HepG2 (cell line): ENCODE data around the gene FNDC3B. TPM values are rescaled to one million over a fixed set of nuclear protein-coding genes. Genes with fewer than 3 reads are reported as not detected.
A peak's percentile ranks its signal among the peaks of the same experiment; 100 is the strongest.

ENCODE experiments used
- ATAC-seq: fragments of 200-7000 bp; cut with Tn5 transposase; 3 replicates; pipeline ENCODE4 v1.9.1; 2020; ENCODE audit warnings: mild to moderate bottlenecking, moderate library complexity
- BruUV-seq: library from RNA; stranded (reverse); fragments of 400-500 nt; replicated peaks from 2 replicates; lab custom pipeline; 2021; lab: Mats Ljungman, UMichigan
- CTCF ChIA-PET: fragments of 300-600 bp; formaldehyde crosslinking; extraction: SDS; loops from one replicate; lab custom pipeline; 2021; ENCODE audit warnings: low total read pairs, inconsistent platforms, low intra/inter-chr PET ratio; lab: Yijun Ruan, JAX
- POLR2A ChIA-PET: fragments of 350-600 bp; sonication (Branson Sonifier 250); formaldehyde crosslinking; loops from one replicate; lab custom pipeline; 2020; ENCODE audit warnings: antibody characterized with exemption, inconsistent platforms; lab: Yijun Ruan, JAX
- DNase-seq: peaks from one replicate; pipeline ENCODE4 v3.0.0-alpha.2; 2015; ENCODE audit warnings: low spot score
- FAIRE-seq: peaks from 3 replicates; lab custom pipeline; 2011; peaks lifted over from hg19 to GRCh38; lab: Jason Lieb, UNC
- H2AFZ ChIP-seq: one replicate; pipeline ENCODE4 v1.6.1; 2011; ENCODE audit warnings: low read length, inconsistent platforms
- H3K27ac ChIP-seq: fragments of 300-600 bp; 3 replicates; pipeline ENCODE4 v1.8.0; 2011; ENCODE audit warnings: mixed run types, mild to moderate bottlenecking, mixed read lengths, low read length, inconsistent platforms; ENCODE audit not compliant: insufficient read depth; ENCODE audit errors: extremely low read length
- H3K27me3 ChIP-seq, 2 experiments: fragments of 200-600 bp in 1 of 2; 2 replicates in 1 of 2; 3 replicates in 1 of 2; pipeline versions ENCODE4 v1.6.0 to v1.8.0; 2011; ENCODE audit warnings: low read length in 2 of 2, mild to moderate bottlenecking in 2 of 2, moderate library complexity in 2 of 2, inconsistent platforms in 1 of 2; ENCODE audit not compliant: insufficient read depth in 2 of 2, control insufficient read depth in 1 of 2
- H3K36me3 ChIP-seq, 2 experiments: fragments of 200-600 bp in 1 of 2; replicated peaks in 1 of 2; 2 replicates in 1 of 2; 3 replicates in 1 of 2; pipeline versions ENCODE4 v1.5.1 to v1.8.0; 2011; ENCODE audit warnings: low read length in 2 of 2, inconsistent platforms in 1 of 2; ENCODE audit not compliant: insufficient read depth in 2 of 2, control insufficient read depth in 1 of 2
- H3K4me1 ChIP-seq: 2 replicates; pipeline ENCODE4 v1.5.1; 2012; ENCODE audit warnings: low read length, inconsistent platforms; ENCODE audit not compliant: insufficient read depth
- H3K4me2 ChIP-seq: 2 replicates; pipeline ENCODE4 v1.6.0; 2011; ENCODE audit warnings: low read depth, low read length, inconsistent platforms
- H3K4me3 ChIP-seq, 3 experiments: fragments of 200-600 bp in 1 of 3; sonication (generic), shearing (Covaris generic) in 1 of 3; replicated peaks in 1 of 3; 2 replicates each; pipeline ENCODE4 v1.5.1; 2011 to 2016; ENCODE audit warnings: low read length in 3 of 3, inconsistent platforms in 2 of 3, low read depth in 2 of 3, mild to moderate bottlenecking in 2 of 3, control low read depth in 1 of 3, mixed read lengths in 1 of 3; ENCODE audit not compliant: insufficient read depth in 1 of 3
- H3K79me2 ChIP-seq: one replicate; pipeline ENCODE4 v1.6.1; 2011; ENCODE audit warnings: low read length, inconsistent platforms; ENCODE audit not compliant: insufficient read depth
- H3K9ac ChIP-seq: 2 replicates; pipeline ENCODE4 v1.6.0; 2011; ENCODE audit warnings: mild to moderate bottlenecking, low read depth, low read length, inconsistent platforms; ENCODE audit not compliant: insufficient read depth
- H3K9me3 ChIP-seq: 2 replicates; pipeline ENCODE4 v1.5.1; 2012; ENCODE audit warnings: mild to moderate bottlenecking, low read length
- H4K20me1 ChIP-seq: 2 replicates; pipeline ENCODE4 v1.6.0; 2011; ENCODE audit warnings: inconsistent platforms, mild to moderate bottlenecking, low read length, moderate library complexity; ENCODE audit not compliant: insufficient read depth
- ATF6 ChIP-seq: sonication (generic); formaldehyde crosslinking; conservative IDR thresholded peaks from 2 replicates; pipeline ENCODE4 v1.4.0; 2020; ENCODE audit warnings: missing genetic modification reagents
- BRD4 ChIP-seq: sonication (generic); formaldehyde crosslinking; IDR thresholded peaks from 2 replicates; pipeline ENCODE4 v1.4.0; 2020; ENCODE audit warnings: missing genetic modification reagents
- CEBPZ ChIP-seq: IDR thresholded peaks from 2 replicates; pipeline ENCODE4 v1.6.1; 2012; ENCODE audit warnings: low read length, improper control_type of control experiment
- CHCHD3 ChIP-seq: sonication (generic); formaldehyde crosslinking; IDR thresholded peaks from 2 replicates; pipeline ENCODE4 v1.8.0; 2022; ENCODE audit warnings: mild to moderate bottlenecking, missing genetic modification reagents, moderate library complexity
- CREB3 ChIP-seq: sonication (generic); formaldehyde crosslinking; IDR thresholded peaks from 2 replicates; pipeline ENCODE4 v1.5.0; 2020; ENCODE audit warnings: missing genetic modification reagents
- FOXA3 ChIP-seq: IDR thresholded peaks from 2 replicates; pipeline ENCODE4 v1.6.1; 2016; ENCODE audit warnings: missing genetic modification reagents, missing compliant biosample characterization
- GABPA ChIP-seq, 2 experiments: IDR thresholded peaks; 2 replicates each; pipeline ENCODE4 v1.6.1; 2011 to 2016; ENCODE audit warnings: low read depth in 2 of 2, low read length in 1 of 2, missing biosample characterization in 1 of 2, missing genetic modification characterization in 1 of 2
- HNRNPH1 ChIP-seq: fragments of 200-400 bp; formaldehyde crosslinking; optimal IDR thresholded peaks from 2 replicates; pipeline ENCODE3; 2017; ENCODE audit warnings: mild to moderate bottlenecking, low read depth, low read length
- NBN ChIP-seq: fragments of 450-650 bp; conservative IDR thresholded peaks from 2 replicates; pipeline ENCODE4 v1.6.1; 2017
- POLR2A ChIP-seq, 2 experiments: IDR thresholded peaks; 2 replicates each; pipeline ENCODE4 v1.6.1; 2011; ENCODE audit warnings: low read depth in 2 of 2, low read length in 2 of 2, mild to moderate bottlenecking in 1 of 2, moderate library complexity in 1 of 2; ENCODE audit not compliant: insufficient read depth in 1 of 2
- POLR2AphosphoS5 ChIP-seq: IDR thresholded peaks from 2 replicates; pipeline ENCODE4 v1.6.1; 2012; ENCODE audit warnings: low read depth, low read length
- RBM22 ChIP-seq: fragments of 200-400 bp; formaldehyde crosslinking; optimal IDR thresholded peaks from 2 replicates; pipeline ENCODE3; 2017; ENCODE audit warnings: mild to moderate bottlenecking, low read length, moderate library complexity
- ZNF180 ChIP-seq: sonication (generic); formaldehyde crosslinking; IDR thresholded peaks from 2 replicates; pipeline ENCODE4 v1.4.0; 2020; ENCODE audit warnings: low read depth, missing genetic modification reagents, borderline replicate concordance
- ZNF496 ChIP-seq: sonication (generic); formaldehyde crosslinking; IDR thresholded peaks from 2 replicates; pipeline ENCODE4 v1.8.1; 2023; ENCODE audit warnings: mild to moderate bottlenecking, moderate library complexity, missing genetic modification reagents; ENCODE audit not compliant: insufficient replicate concordance
- ZNF558 ChIP-seq: sonication (generic); formaldehyde crosslinking; IDR thresholded peaks from 2 replicates; pipeline ENCODE4 v1.9.0; 2022; ENCODE audit warnings: mild to moderate bottlenecking, missing genetic modification reagents, borderline replicate concordance
- ZNF569 ChIP-seq: sonication (generic); formaldehyde crosslinking; IDR thresholded peaks from 2 replicates; pipeline ENCODE4 v1.5.0; 2020; ENCODE audit warnings: mild to moderate bottlenecking, missing genetic modification reagents, moderate library complexity, borderline replicate concordance
- ZNF629 ChIP-seq: sonication (generic); formaldehyde crosslinking; conservative IDR thresholded peaks from 2 replicates; pipeline ENCODE4 v1.5.0; 2020; ENCODE audit warnings: missing genetic modification reagents
- ZNF737 ChIP-seq: sonication (generic); formaldehyde crosslinking; IDR thresholded peaks from 2 replicates; pipeline ENCODE4 v1.5.0; 2020; ENCODE audit warnings: missing genetic modification reagents, mild to moderate bottlenecking, borderline replicate concordance
- ZNF878 ChIP-seq: sonication (generic); formaldehyde crosslinking; IDR thresholded peaks from 2 replicates; pipeline ENCODE4 v1.8.1; 2023; ENCODE audit warnings: mild to moderate bottlenecking, missing genetic modification reagents, moderate library complexity
- WGBS: methylation state at CpG from one replicate; pipeline ENCODE4 v1.1.6; 2017; ENCODE audit warnings: low lambda C conversion rate; 5-methylcytosine and 5-hydroxymethylcytosine counted together
- in situ Hi-C: cut with HindIII; loops from 2 replicates; pipeline ENCODE4 v1.10.0; 2017; ENCODE audit warnings: low pct_unique_long_range_greater_than_20kb; ENCODE audit not compliant: extremely low pct_ligation_motif_present
- intact Hi-C: fragments of 100-400 bp; cut with micrococcal nuclease; formaldehyde crosslinking; loops from one replicate; pipeline ENCODE4 v1.10.0; 2022; ENCODE audit not compliant: unreplicated experiment
- polyA plus RNA-seq, 8 experiments: library from polyadenylated mRNA; depleted of rRNA in 3 of 8; stranded (reverse) in 7 of 8; unstranded in 1 of 8; fragments of >200 nt; fragmentation: Illumina TruSeq in 4 of 8; extraction: Trizol in 4 of 8; gene quantifications; 2 replicates each; pipeline versions ENCODE4 v1.2.1 to v1.2.3, GENCODE V29; 2011 to 2016; ENCODE audit warnings: low read depth in 4 of 8, missing spikeins in 1 of 8, mixed read lengths in 1 of 8; ENCODE audit not compliant: insufficient read depth in 1 of 8
- total RNA-seq, 5 experiments: library from RNA; depleted of rRNA; stranded (reverse); fragments of >200 nt; fragmentation: Illumina TruSeq; extraction: Trizol; gene quantifications; 2 replicates each; pipeline ENCODE4 v1.2.3, GENCODE V29; 2016; ENCODE audit warnings: low read depth in 1 of 5

Gene FNDC3B
- total and polyA plus RNA-seq, 2 of the 13 experiments (the other 11 are each of a cell fraction or from before 2014, with no cell fraction given), result 74.8 to 103 TPM

- BruUV-seq, result no TSS peak
- no peak overlapping the region for H3K27ac ChIP-seq
- intact Hi-C loops, result no loop called here
- no peaks in the 10 kb centered on the region for H3K9me3 ChIP-seq
- ChIA-PET CTCF (no interaction called here), POLR2A (no interaction called here)
- H3K9ac ChIP-seq, result no peak overlapping the region
- no peaks in the 10 kb centered on the region for H3K27me3 ChIP-seq
- no peak overlapping the region for H3K4me3 ChIP-seq
- ATAC-seq, result peak; percentile 22
- no peaks in the 10 kb centered on the region for H3K4me1 ChIP-seq
- H4K20me1 ChIP-seq, result peaks cover 18% of the 10 kb centered on the region
- in situ Hi-C loops, result no loop called here
- 87% methylated on average over 12 of the region's 12 CpGs for WGBS
- H3K79me2 ChIP-seq, result no peaks in the 10 kb centered on the region
- no peak for FAIRE-seq
- DNase-seq, result no peak
- peaks cover 0 to 3% of the 10 kb centered on the region in 2 experiments; a peak in 3 of 5 replicates for H3K36me3 ChIP-seq
- no peak overlapping the region for H3K4me2 ChIP-seq
- H2AFZ ChIP-seq, result no peak overlapping the region
- TF ChIP-seq CHCHD3, result no peak
- no peak for TF ChIP-seq FOXA3 (CRISPR knock-in tag)
- TF ChIP-seq POLR2A (IDR thresholded peaks at IDR 0.05; ENCODE audit: insufficient read depth in 1 of 2, low read depth in 2 of 2, low read length in 2 of 2), result peak in 1 of 2 experiments; percentile 17; a peak in 1 of 4 replicates
- TF ChIP-seq ATF6, result no peak
- no peak for TF ChIP-seq ZNF569 (CRISPR knock-in tag)
- peak; percentile 38; the same call in 1 of the 2 replicates for TF ChIP-seq POLR2AphosphoS5
- 0 out of 2 replicates have a peak, but pooled peaks have one; percentile 39 for TF ChIP-seq ZNF878 (CRISPR knock-in tag)
- no peak for TF ChIP-seq ZNF496
- TF ChIP-seq BRD4, result no peak
- no peak for TF ChIP-seq GABPA (IDR thresholded peaks at IDR 0.05; ENCODE audit: low read depth, low read length)
- no peak for TF ChIP-seq GABPA (CRISPR knock-in tag; IDR thresholded peaks at IDR 0.05; ENCODE audit: low read depth)
- TF ChIP-seq ZNF629 (CRISPR knock-in tag), result no peak
- TF ChIP-seq CREB3 (CRISPR knock-in tag), result no peak
- TF ChIP-seq ZNF558 (CRISPR knock-in tag), result no peak
- no peak for TF ChIP-seq ZNF180
- no peak for TF ChIP-seq ZNF737 (CRISPR knock-in tag)
- TF ChIP-seq NBN, result no peak
- peak; percentile 99 for TF ChIP-seq RBM22
- TF ChIP-seq CEBPZ, result no peak
- TF ChIP-seq HNRNPH1, result no peak
Measured at GRCh38 chr3:172404237-172404962, 365.0 kb downstream of the FNDC3B start.
